BJ (cell line): ENCODE measurements around the gene PLCG1. TPM values are rescaled to one million over a fixed set of nuclear protein-coding genes. Genes with fewer than 3 reads are reported as not detected.

Source experiments
- CTCF ChIA-PET: fragments of 350-600 bp; formaldehyde crosslinking; extraction: SDS; loops from one replicate; lab custom pipeline; 2021; ENCODE audit warnings: antibody characterized with exemption, inconsistent platforms; lab: Yijun Ruan, JAX
- POLR2A ChIA-PET: fragments of 300-600 bp; sonication (Branson Sonifier 250); formaldehyde crosslinking; extraction: SDS; loops from one replicate; lab custom pipeline; 2021; ENCODE audit warnings: antibody characterized with exemption; lab: Charles Lee
- DNase-seq: peaks from one replicate; pipeline ENCODE4 v3.0.0-alpha.2; 2011; ENCODE audit warnings: low read depth
- H3K27me3 ChIP-seq: 2 replicates; pipeline ENCODE4 v1.6.0; 2011; ENCODE audit warnings: low read length; ENCODE audit not compliant: control insufficient read depth, insufficient read depth
- H3K36me3 ChIP-seq: 2 replicates; pipeline ENCODE4 v1.5.1; 2011; ENCODE audit warnings: low read length; ENCODE audit not compliant: control insufficient read depth, insufficient read depth
- H3K4me3 ChIP-seq: 2 replicates; pipeline ENCODE4 v1.5.1; 2011; ENCODE audit warnings: low read depth, mild to moderate bottlenecking, control low read depth, low read length
- polyA plus RNA-seq: library from polyadenylated mRNA; depleted of rRNA; stranded (reverse); fragments of >200 nt; gene quantifications from 2 replicates; pipeline ENCODE4 v1.2.3, GENCODE V29; 2011
- TF ChIP-seq, protein P1 (sequence below): IDR thresholded peaks from 2 replicates; pipeline ENCODE4 v1.5.1; 2011; ENCODE audit warnings: low read depth, mild to moderate bottlenecking, control low read depth, inconsistent platforms, low read length, moderate library complexity; ENCODE audit not compliant: insufficient read depth

The PLCG1 gene
- polyA plus RNA-seq, 1 experiment: 46.5 TPM

DNA sequence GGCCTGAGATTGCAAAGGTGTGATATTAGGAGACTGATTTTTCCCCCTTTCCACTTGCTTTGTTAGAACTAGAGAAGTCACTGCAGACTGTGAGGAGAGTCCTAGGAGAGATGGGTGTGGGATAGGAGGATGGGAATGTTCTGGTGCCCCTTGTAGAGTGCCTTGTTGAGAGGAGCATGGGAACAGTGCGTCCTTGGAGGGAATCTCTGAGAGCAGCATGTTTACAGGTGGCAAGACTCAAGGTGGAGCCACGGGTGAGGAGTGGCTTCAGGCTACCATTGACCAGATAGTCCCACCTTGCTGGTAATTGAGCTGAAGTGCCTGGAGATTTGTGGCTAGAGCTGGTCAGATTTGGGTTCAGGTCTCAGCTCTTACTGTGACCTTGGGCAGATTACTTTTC lies 6.0 kb downstream of the PLCG1 start:
- TF ChIP-seq, protein P1, sequence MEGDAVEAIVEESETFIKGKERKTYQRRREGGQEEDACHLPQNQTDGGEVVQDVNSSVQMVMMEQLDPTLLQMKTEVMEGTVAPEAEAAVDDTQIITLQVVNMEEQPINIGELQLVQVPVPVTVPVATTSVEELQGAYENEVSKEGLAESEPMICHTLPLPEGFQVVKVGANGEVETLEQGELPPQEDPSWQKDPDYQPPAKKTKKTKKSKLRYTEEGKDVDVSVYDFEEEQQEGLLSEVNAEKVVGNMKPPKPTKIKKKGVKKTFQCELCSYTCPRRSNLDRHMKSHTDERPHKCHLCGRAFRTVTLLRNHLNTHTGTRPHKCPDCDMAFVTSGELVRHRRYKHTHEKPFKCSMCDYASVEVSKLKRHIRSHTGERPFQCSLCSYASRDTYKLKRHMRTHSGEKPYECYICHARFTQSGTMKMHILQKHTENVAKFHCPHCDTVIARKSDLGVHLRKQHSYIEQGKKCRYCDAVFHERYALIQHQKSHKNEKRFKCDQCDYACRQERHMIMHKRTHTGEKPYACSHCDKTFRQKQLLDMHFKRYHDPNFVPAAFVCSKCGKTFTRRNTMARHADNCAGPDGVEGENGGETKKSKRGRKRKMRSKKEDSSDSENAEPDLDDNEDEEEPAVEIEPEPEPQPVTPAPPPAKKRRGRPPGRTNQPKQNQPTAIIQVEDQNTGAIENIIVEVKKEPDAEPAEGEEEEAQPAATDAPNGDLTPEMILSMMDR: no peak
- H3K36me3 ChIP-seq: 0 out of 2 replicates have a peak, but pooled peaks cover 1% of the 10 kb centered on the region
- ChIA-PET CTCF (interaction anchor here (1.1 to 1.9 kb wide), 3 partner anchors 8 to 196 kb away, joined by 3 to 10 read pairs (median 5); no protein-coding TSS in a partner anchor), POLR2A (no interaction called here)
- no peak overlapping the region for H3K4me3 ChIP-seq
- no peaks in the 10 kb centered on the region for H3K27me3 ChIP-seq
- no peak for DNase-seq

DNA sequence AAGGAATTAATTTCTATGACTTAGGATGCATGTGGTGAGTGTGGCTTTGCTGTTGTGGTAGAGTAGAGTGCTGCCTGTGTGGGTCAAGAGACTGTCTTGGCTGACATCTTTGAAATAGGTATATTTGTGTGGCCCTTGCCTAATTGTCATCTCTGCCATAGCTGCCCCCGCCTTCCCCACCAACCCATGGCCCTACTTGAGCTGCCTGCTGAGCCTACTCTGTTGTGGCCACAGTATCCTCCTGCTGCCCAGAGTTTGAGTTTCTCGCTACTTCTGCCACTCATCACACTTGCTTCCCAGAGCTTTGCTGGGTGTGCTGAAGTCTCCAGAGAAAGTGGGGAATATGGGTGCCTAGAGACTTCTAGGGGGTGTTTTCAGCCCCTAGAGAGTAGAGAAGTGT lies 8.0 kb downstream of the PLCG1 start:
- CTCF ChIA-PET: interaction anchor here (0.9 to 2.8 kb wide), 3 partner anchors 10 to 27 kb away, joined by 3 to 8 read pairs (median 3); no protein-coding TSS in a partner anchor
- no peaks in the 10 kb centered on the region for H3K27me3 ChIP-seq
- TF ChIP-seq, protein P1: no peak
- no peak overlapping the region for H3K4me3 ChIP-seq
- DNase-seq: no peak
- POLR2A ChIA-PET: no interaction called here
- 0 out of 2 replicates have a peak, but pooled peaks cover 1% of the 10 kb centered on the region for H3K36me3 ChIP-seq

DNA sequence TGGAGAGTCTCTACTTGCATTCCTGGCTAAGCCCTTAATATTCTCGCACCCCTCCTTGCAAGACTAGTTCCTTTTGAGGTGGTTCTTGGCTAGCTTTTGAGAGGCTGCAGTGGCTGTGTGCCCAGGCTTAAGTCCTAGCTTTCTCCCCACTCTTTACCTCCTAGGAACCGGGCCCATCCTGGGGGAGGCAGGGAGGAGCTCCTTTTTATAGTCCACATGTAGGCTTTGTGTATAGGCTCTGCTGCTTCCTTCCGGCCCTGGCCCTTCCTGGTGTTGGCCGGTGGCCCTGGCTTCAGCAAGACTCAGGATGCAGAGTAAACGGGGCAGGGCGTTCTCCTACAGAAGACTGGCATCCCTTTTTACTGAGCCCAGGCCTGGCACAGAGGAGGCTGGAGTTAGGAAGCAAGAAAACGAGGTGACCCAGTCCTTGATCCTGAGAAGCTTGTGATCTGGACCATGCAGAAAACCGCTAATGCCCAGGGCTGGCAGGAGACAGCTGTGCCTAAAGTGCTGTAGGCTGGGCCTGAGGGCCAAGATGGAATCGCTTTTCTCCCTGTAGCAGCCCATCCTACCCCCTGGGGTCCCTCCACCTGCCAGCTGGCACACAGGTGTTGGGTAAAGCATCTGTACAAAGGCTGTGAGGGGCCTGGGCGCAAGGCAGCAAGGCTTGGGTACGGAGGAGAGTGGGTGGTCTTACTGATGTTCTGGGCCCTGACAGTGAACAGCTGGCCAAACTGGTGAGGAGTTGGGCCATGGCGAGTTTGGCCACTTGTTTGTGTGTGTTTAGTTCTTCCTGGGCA lies 8.7 kb downstream of the PLCG1 start:
- CTCF ChIA-PET: interaction anchor here (0.9 to 2.8 kb wide), 6 partner anchors 8 to 183 kb away, joined by 3 to 8 read pairs (median 3); no protein-coding TSS in a partner anchor
- no peak overlapping the region for H3K4me3 ChIP-seq
- TF ChIP-seq, protein P1: no peak
- no peaks in the 10 kb centered on the region for H3K27me3 ChIP-seq
- POLR2A ChIA-PET: no interaction called here
- no peak for DNase-seq
- H3K36me3 ChIP-seq: 0 out of 2 replicates have a peak, but pooled peaks cover 1% of the 10 kb centered on the region

DNA sequence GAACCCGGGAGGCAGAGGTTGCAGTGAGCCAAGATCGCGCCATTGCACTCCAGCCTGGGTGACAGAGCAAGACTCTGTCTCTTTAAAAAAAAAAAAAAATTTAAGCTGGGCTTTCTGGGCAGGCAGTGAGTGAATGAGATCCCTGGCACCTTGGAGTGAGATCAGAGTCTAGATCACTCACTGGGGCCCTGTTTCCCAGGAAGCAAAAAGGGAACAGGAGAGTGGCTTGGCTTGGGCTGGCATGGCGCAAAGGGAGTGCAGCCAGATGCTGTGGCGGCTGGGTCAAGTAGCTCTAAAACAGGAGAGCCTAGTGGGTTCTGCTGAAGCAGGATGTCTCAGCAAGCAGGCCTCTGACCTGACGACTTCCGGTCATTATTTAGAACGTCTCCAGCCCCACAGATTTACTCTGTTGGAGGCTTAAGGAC lies 10.4 kb downstream of the PLCG1 start:
- DNase-seq: no peak
- no peaks in the 10 kb centered on the region for H3K27me3 ChIP-seq

DNA sequence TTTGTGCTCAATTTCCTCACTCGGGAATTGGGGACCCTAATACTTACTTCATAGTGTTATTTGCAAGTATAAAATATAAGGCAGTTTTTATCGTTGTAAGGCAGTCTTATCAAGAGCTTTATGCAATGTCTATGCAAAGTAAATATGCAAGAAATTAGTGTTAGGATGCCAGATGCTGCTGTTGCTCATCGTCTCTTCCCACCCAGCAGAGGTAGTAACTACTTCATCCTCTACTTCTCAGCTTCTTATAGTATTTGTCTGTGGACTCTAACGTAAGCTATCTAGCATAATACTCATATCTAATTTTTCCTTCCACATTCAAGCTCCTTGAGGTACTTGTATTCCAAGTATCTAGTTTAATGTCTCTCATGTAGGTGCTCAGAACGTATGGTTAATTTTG lies 11.6 kb downstream of the PLCG1 start:
- CTCF ChIA-PET: interaction anchor here (1.2 kb wide), 1 partner anchor 26 kb away, joined by 3 read pairs; no protein-coding TSS in a partner anchor
- no peak for DNase-seq
- POLR2A ChIA-PET: no interaction called here
- no peaks in the 10 kb centered on the region for H3K27me3 ChIP-seq
- H3K36me3 ChIP-seq: no peaks in the 10 kb centered on the region
- no peak overlapping the region for H3K4me3 ChIP-seq
- TF ChIP-seq, protein P1: no peak

More for the DNA sequence above, 10.4 kb downstream of the PLCG1 start:
- ChIA-PET CTCF (interaction anchor here (0.6 to 2.8 kb wide), 4 partner anchors 25 to 185 kb away, joined by 3 to 8 read pairs (median 3); no protein-coding TSS in a partner anchor), POLR2A (no interaction called here)
- Histone ChIP-seq H3K36me3 (no peaks in the 10 kb centered on the region), H3K4me3 (no peak overlapping the region)
- TF ChIP-seq, protein P1: no peak
